Mucosa of descending colon (tissue), 3 donors: Measurements from ENCODE around the gene AUP1. TPM values are rescaled to one million over a fixed set of nuclear protein-coding genes. Genes with fewer than 3 reads are reported as not detected.

Source experiments
- ATAC-seq: fragments of 200-7000 bp; cut with Tn5 transposase; one replicate; pipeline ENCODE4 v1.9.1; 2020; ENCODE audit warnings: mild to moderate bottlenecking, moderate library complexity
- DNase-seq, 3 donors: peaks; one replicate each; pipeline ENCODE4 v3.0.0-alpha.2; 2020
- H3K36me3 ChIP-seq: fragments of 200-600 bp; one replicate; pipeline ENCODE4 v1.8.0; 2021; ENCODE audit warnings: low read depth, mild to moderate bottlenecking
- H3K4me1 ChIP-seq: fragments of 200-600 bp; one replicate; pipeline ENCODE4 v1.8.0; 2021; ENCODE audit warnings: low read depth, mild to moderate bottlenecking
- H3K4me3 ChIP-seq: fragments of 200-600 bp; one replicate; pipeline ENCODE4 v1.8.0; 2021; ENCODE audit warnings: mild to moderate bottlenecking
- H3K9me3 ChIP-seq: fragments of 200-600 bp; one replicate; pipeline ENCODE4 v1.8.0; 2021; ENCODE audit warnings: mild to moderate bottlenecking
- intact Hi-C, 2 donors: fragments of 100-400 bp; cut with DNase I in 1 of 2; cut with micrococcal nuclease in 1 of 2; formaldehyde crosslinking; loops; one replicate each; pipeline versions ENCODE4 v1.11.0 to v1.11.1; 2022; cut with DNase I, micrococcal nuclease
- total RNA-seq, 3 donors: library from RNA; stranded (reverse); fragmentation: NEBNext Ultra II Directional in 2 of 3; extraction: Animal tissue kit (Norgen Biotek cat#: 25700) in 2 of 3; gene quantifications; one replicate each; pipeline versions ENCODE4 v1.2.1 to v1.2.4, GENCODE V29; 2021 to 2023
- TF ChIP-seq, protein P1 (sequence below): fragments of 200-600 bp; IDR thresholded peaks from one replicate; pipeline ENCODE4 v1.8.0; 2022; ENCODE audit warnings: antibody characterized with exemption, mild to moderate bottlenecking
- donor health status: DM: no; HTN: no; CAD: no; lungs with moderate emphysema.
- donor health status: DM: no; HTN: no; CAD: no.
- donor health status: DM: no; HTN: yes; CAD: no.

Gene AUP1
- total RNA-seq, 3 donors from 2014 or later: 108 to 179 (median 129) TPM

GRCh38 chr2:74551942-74552913 is 22.7 kb upstream of the AUP1 start:
- peak in 1 of 3 donors; percentile 49 for DNase-seq
- ATAC-seq: no peak
- intact Hi-C loops: no loop called here
- H3K4me3 ChIP-seq: no peak overlapping the region
- H3K9me3 ChIP-seq: no peaks in the 10 kb centered on the region
- TF ChIP-seq, protein P1, sequence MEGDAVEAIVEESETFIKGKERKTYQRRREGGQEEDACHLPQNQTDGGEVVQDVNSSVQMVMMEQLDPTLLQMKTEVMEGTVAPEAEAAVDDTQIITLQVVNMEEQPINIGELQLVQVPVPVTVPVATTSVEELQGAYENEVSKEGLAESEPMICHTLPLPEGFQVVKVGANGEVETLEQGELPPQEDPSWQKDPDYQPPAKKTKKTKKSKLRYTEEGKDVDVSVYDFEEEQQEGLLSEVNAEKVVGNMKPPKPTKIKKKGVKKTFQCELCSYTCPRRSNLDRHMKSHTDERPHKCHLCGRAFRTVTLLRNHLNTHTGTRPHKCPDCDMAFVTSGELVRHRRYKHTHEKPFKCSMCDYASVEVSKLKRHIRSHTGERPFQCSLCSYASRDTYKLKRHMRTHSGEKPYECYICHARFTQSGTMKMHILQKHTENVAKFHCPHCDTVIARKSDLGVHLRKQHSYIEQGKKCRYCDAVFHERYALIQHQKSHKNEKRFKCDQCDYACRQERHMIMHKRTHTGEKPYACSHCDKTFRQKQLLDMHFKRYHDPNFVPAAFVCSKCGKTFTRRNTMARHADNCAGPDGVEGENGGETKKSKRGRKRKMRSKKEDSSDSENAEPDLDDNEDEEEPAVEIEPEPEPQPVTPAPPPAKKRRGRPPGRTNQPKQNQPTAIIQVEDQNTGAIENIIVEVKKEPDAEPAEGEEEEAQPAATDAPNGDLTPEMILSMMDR: no peak
- H3K4me1 ChIP-seq: peaks cover 20% of the 10 kb centered on the region
- no peaks in the 10 kb centered on the region for H3K36me3 ChIP-seq

GRCh38 chr2:74551530-74551929 is 22.0 kb upstream of the AUP1 start:
- Histone ChIP-seq H3K36me3 (no peaks in the 10 kb centered on the region), H3K4me1 (peaks cover 19% of the 10 kb centered on the region), H3K9me3 (no peaks in the 10 kb centered on the region), H3K4me3 (no peak overlapping the region)
- ATAC-seq (no peak), DNase-seq (no peak)
- TF ChIP-seq, protein P1: no peak
- intact Hi-C loops: no loop called here

GRCh38 chr2:74550231-74550630 is 20.7 kb upstream of the AUP1 start:
- intact Hi-C loops: no loop called here
- Histone ChIP-seq H3K9me3 (no peaks in the 10 kb centered on the region), H3K4me1 (peaks cover 13% of the 10 kb centered on the region), H3K36me3 (no peaks in the 10 kb centered on the region), H3K4me3 (no peak overlapping the region)
- DNase-seq (no peak), ATAC-seq (no peak)
- TF ChIP-seq, protein P1: no peak

DNA sequence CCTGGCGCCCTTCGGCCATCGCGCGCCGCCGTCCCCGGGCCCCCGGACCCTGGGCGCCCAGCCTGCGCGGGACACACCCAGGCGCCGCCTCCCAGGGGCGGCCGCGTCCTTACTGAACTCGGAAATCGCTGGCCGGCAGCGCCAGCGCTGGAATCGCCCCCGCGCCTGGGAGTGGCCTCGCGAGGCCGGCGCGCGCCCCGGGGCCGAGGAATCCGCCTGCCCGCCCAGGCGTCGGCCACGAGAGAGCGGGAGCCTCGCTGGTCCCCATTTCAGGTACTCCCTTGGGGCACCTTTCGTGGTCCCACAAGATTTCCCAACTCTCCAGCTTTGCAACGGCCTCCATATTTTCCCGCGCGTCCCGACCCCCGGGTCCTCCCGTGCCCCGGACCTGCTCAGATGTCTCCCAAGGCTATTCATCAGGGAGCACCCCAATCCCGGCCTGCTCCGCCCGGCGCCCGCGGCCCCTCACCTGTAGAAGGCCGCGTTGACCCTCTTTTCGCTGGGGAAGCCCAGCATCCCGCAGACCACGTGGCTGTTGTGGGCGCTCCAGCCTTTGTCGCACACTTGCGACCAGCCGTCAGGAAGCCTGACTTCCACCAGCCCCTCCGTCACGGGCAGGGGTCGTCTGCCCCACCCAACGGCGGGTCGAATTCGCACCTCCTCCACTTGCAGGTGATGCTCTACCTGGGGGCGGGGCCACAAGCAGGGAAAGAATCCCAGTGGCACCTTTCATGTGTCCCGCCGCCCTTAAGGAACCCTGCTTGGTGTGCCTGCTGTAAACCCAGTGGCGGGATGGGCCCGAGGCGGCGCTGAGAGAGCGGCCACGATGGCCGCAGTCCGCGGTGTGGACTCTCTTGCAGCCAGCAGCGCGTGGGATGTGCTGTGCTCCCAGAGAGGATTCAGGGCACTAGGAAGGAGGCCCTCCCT is 19.7 kb upstream of the AUP1 start:
- intact Hi-C loops: no loop called here
- peak; percentile 78 to 85 (median 78) for DNase-seq
- TF ChIP-seq, protein P1: no peak
- Histone ChIP-seq H3K36me3 (no peaks in the 10 kb centered on the region), H3K9me3 (no peaks in the 10 kb centered on the region), H3K4me3 (no peak overlapping the region), H3K4me1 (peaks cover 10% of the 10 kb centered on the region)
- peak; percentile 88 for ATAC-seq

DNA sequence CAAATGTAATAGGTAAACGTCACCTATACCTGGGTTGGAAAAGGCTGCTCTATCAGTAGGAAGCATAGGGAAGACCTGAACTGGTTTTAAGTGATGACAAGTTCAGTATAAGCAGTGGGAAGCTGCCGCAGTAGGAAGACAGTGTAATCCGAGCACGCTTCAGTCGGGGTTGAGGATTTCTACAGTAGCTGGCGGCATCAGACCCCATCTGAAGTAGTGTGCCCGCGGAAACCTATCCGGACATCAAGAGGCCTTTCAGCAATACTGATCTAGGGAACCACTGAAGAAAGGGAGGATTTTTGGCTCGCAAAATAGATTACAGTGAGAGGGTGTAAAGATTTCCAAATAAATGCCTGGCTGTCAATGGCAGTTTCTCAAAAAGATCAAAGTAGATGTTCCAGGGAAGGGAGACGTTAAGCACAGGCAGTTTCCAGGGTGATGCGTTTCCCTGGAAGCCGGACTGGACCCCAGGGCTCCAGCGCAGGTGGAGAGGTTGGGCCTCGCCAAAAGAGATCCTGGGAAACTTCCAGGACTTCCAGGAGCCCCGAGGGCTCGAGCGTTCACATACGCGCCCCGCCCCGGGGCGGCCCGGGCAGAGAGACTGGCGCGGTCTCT is 18.9 kb upstream of the AUP1 start:
- intact Hi-C loops: no loop called here
- DNase-seq (no peak), ATAC-seq (no peak)
- H3K4me1 ChIP-seq: peaks cover 10% of the 10 kb centered on the region
- no peak overlapping the region for H3K4me3 ChIP-seq
- no peaks in the 10 kb centered on the region for H3K36me3 ChIP-seq
- TF ChIP-seq, protein P1: no peak
- no peaks in the 10 kb centered on the region for H3K9me3 ChIP-seq
